GM18526 (cell line): ENCODE measurements around the gene FH.

Source experiments
- POLR2A ChIP-seq: IDR thresholded peaks from 3 replicates; pipeline ENCODE4 v1.6.1; 2011; ENCODE audit not compliant: insufficient read length; ENCODE audit errors: extremely low read depth

Gene FH

GRCh38 chr1:241485554-241485992, 34.0 kb downstream of the FH start:
- TF ChIP-seq POLR2A: no peak

GRCh38 chr1:241485145-241485544, 34.4 kb downstream of the FH start:
- TF ChIP-seq POLR2A: no peak

- TF ChIP-seq POLR2A: no peak
Observed at GRCh38 chr1:241482761-241483250, 36.7 kb downstream of the FH start.

GRCh38 chr1:241479294-241479693, 40.3 kb downstream of the FH start:
- TF ChIP-seq POLR2A: no peak

- no peak for TF ChIP-seq POLR2A
Observed at GRCh38 chr1:241475671-241476070, 43.9 kb downstream of the FH start.

- TF ChIP-seq POLR2A: no peak
Observed at GRCh38 chr1:241473026-241473425, 46.5 kb downstream of the FH start.

- no peak for TF ChIP-seq POLR2A
Observed at GRCh38 chr1:241470908-241471590, 48.5 kb downstream of the FH start.

- no peak for TF ChIP-seq POLR2A
Observed at GRCh38 chr1:241470361-241470760, 49.2 kb downstream of the FH start.

GRCh38 chr1:241465673-241466072, 53.9 kb downstream of the FH start:
- no peak for TF ChIP-seq POLR2A

GRCh38 chr1:241464985-241465384, 54.6 kb downstream of the FH start:
- TF ChIP-seq POLR2A: no peak

GRCh38 chr1:241462391-241462790, 57.2 kb downstream of the FH start:
- no peak for TF ChIP-seq POLR2A

GRCh38 chr1:241460098-241460873, 59.3 kb downstream of the FH start:
- TF ChIP-seq POLR2A: no peak

- TF ChIP-seq POLR2A: no peak
Observed at GRCh38 chr1:241459186-241459802, 60.3 kb downstream of the FH start.

- TF ChIP-seq POLR2A: no peak
Observed at GRCh38 chr1:241457421-241457820, 62.1 kb downstream of the FH start.

- no peak for TF ChIP-seq POLR2A
Observed at GRCh38 chr1:241456743-241457142, 62.8 kb downstream of the FH start.

- TF ChIP-seq POLR2A: no peak
Observed at GRCh38 chr1:241453732-241454131, 65.8 kb downstream of the FH start.
